Ovary (tissue), 9 donors: ENCODE measurements around the gene TYW1. TPM values are rescaled to one million over a fixed set of nuclear protein-coding genes. Genes with fewer than 3 reads are reported as not detected.
"Not testable (repeated sequence)": the region's sequence is repeated elsewhere in the genome, so short reads cannot be mapped to it uniquely, and the experiment has no call there.

Experiments used
- DNase-seq, 5 donors: peaks; one replicate each; pipeline ENCODE4 v3.0.0-alpha.2; 2019 to 2020
- H3K27ac ChIP-seq, 2 donors: fragments of 200-600 bp; one replicate each; pipeline versions ENCODE4 v1.5.1 to v1.8.0; 2019 to 2022
- H3K27me3 ChIP-seq: fragments of 200-600 bp; one replicate; pipeline ENCODE4 v1.8.0; 2022
- H3K36me3 ChIP-seq: fragments of 200-600 bp; sonication (generic); one replicate; pipeline ENCODE4 v1.5.1; 2019
- H3K4me1 ChIP-seq: one replicate; pipeline ENCODE4 v1.8.1; 2013; ENCODE audit warnings: mild to moderate bottlenecking, moderate library complexity; ENCODE audit not compliant: insufficient read depth
- H3K4me3 ChIP-seq: fragments of 200-600 bp; sonication (generic); one replicate; pipeline ENCODE4 v1.5.1; 2017
- H3K9me3 ChIP-seq, 2 donors: fragments of 200-600 bp in 1 of 2; sonication (generic) in 1 of 2; one replicate each; pipeline versions ENCODE4 v1.5.1 to v1.8.1; 2013 to 2019; ENCODE audit warnings: mild to moderate bottlenecking in 1 of 2, moderate library complexity in 1 of 2
- CTCF ChIP-seq, 3 donors: fragments of 450-650 bp in 2 of 3; fragments of 200-600 bp in 1 of 3; IDR thresholded peaks; one replicate each; pipeline versions ENCODE4 v1.5.1 to v1.8.0; 2016 to 2022; ENCODE audit warnings: antibody characterized with exemption in 3 of 3, mild to moderate bottlenecking in 1 of 3
- EP300 ChIP-seq: sonication (generic); formaldehyde crosslinking; IDR thresholded peaks from one replicate; pipeline ENCODE4 v1.6.1; 2017; ENCODE audit warnings: antibody characterized with exemption
- POLR2A ChIP-seq: fragments of 450-650 bp; IDR thresholded peaks from one replicate; pipeline ENCODE4 v1.6.1; 2017; ENCODE audit warnings: antibody characterized with exemption, mild to moderate bottlenecking, moderate library complexity
- WGBS, 3 donors: extraction: QIAGEN DNeasy Blood & Tissue Kit in 1 of 3; methylation state at CpG; one replicate each; pipeline versions ENCODE4 v1.1.5 to v1.1.7; 2013 to 2017; 5-methylcytosine and 5-hydroxymethylcytosine counted together
- intact Hi-C, 4 donors: fragments of 100-400 bp; cut with DNase I; formaldehyde crosslinking; loops; one replicate each; pipeline versions ENCODE4 v1.11.0 to v1.15.1; 2022 to 2023
- polyA plus RNA-seq, 2 donors: library from polyadenylated mRNA; stranded (reverse); fragments of 200-250 nt in 1 of 2; fragments of 350-450 nt in 1 of 2; fragmentation: Illumina TruSeq in 1 of 2; extraction: RNeasy Lipid Tissue Mini Kit (QIAGEN cat#74804) in 1 of 2; gene quantifications; one replicate each; pipeline ENCODE4 v1.2.3, GENCODE V29; 2013 to 2014
- total RNA-seq, 7 donors: library from RNA; depleted of rRNA in 2 of 7; stranded (reverse); fragments of >200 nt in 2 of 7; fragmentation: NEBNext Ultra II Directional in 3 of 7; extraction: Animal tissue kit (Norgen Biotek cat#: 25700) in 3 of 7; gene quantifications; one replicate each; pipeline versions ENCODE4 v1.1.0 to v1.2.4, GENCODE V29; 2016 to 2023
- donor health status: DM: no; HTN: no; CAD: no; lungs with moderate emphysema.
- donor health status: DM: no; HTN: no; CAD: no.
- donor health status: Bipolar disorder and iron deficiency.
- donor health status: DM: yes; HTN: yes; CAD: no.
- donor health status: DM: no; HTN: no; CAD: no.
- donor health status: DM: yes; HTN: yes; CAD: no.

Gene TYW1
- total and polyA plus RNA-seq, 9 donors = 17.3 to 45.6 (median 22.4) TPM

GRCh38 chr7:67082880-67083279 lies 86.2 kb downstream of the TYW1 start:
- H3K27ac ChIP-seq, intact Hi-C loops, H3K27me3 ChIP-seq, H3K9me3 ChIP-seq, H3K36me3 ChIP-seq, H3K4me1 ChIP-seq, H3K4me3 ChIP-seq, DNase-seq: not testable (repeated sequence)
- 94 to 99% (median 97%) methylated on average over 4 of the region's 4 CpGs for WGBS, 3 donors

GRCh38 chr7:67089261-67089660 lies 92.6 kb downstream of the TYW1 start:
- H3K27me3 ChIP-seq, H3K4me1 ChIP-seq, DNase-seq, H3K36me3 ChIP-seq, H3K4me3 ChIP-seq, H3K27ac ChIP-seq, intact Hi-C loops, H3K9me3 ChIP-seq: not testable (repeated sequence)
- WGBS, 3 donors = 91 to 93% (median 93%) methylated on average over 10 of the region's 10 CpGs

- H3K9me3 ChIP-seq, H3K27ac ChIP-seq, H3K27me3 ChIP-seq, intact Hi-C loops, H3K4me1 ChIP-seq, DNase-seq, H3K4me3 ChIP-seq, H3K36me3 ChIP-seq: not testable (repeated sequence)
- WGBS, 3 donors = 94 to 100% (median 95%) methylated on average over 1 to 2 of the region's 2 CpGs
Measured at GRCh38 chr7:67091053-67091452, 94.4 kb downstream of the TYW1 start.

GRCh38 chr7:67098031-67098430 lies 101.4 kb downstream of the TYW1 start:
- DNase-seq, intact Hi-C loops: not testable (repeated sequence)
- 32 to 87% (median 50%) methylated on average over 1 of the region's 1 CpG for WGBS, 3 donors

GRCh38 chr7:67099406-67099805 lies 102.8 kb downstream of the TYW1 start:
- WGBS, 3 donors = 93 to 97% (median 97%) methylated on average over 5 of the region's 5 CpGs
- DNase-seq, H3K36me3 ChIP-seq, H3K9me3 ChIP-seq, H3K4me1 ChIP-seq, H3K27me3 ChIP-seq, H3K4me3 ChIP-seq, H3K27ac ChIP-seq, intact Hi-C loops: not testable (repeated sequence)

More at GRCh38 chr7:67098031-67098430, 101.4 kb downstream of the TYW1 start:
- not testable (repeated sequence) for H3K36me3 ChIP-seq, H3K27ac ChIP-seq, H3K4me3 ChIP-seq, H3K4me1 ChIP-seq, H3K9me3 ChIP-seq, H3K27me3 ChIP-seq

- H3K36me3 ChIP-seq, H3K27me3 ChIP-seq: not testable (repeated sequence)
- WGBS, 3 donors = 93 to 96% (median 93%) methylated on average over 6 of the region's 6 CpGs
Measured at GRCh38 chr7:67100038-67100437, 103.4 kb downstream of the TYW1 start.

GRCh38 chr7:67100956-67101361 lies 104.3 kb downstream of the TYW1 start:
- no peaks in the 10 kb centered on the region for H3K27me3 ChIP-seq
- peak in 1 of 5 donors; percentile 10 for DNase-seq
- no peak for TF ChIP-seq EP300
- no peak for TF ChIP-seq POLR2A

More at GRCh38 chr7:67100038-67100437, 103.4 kb downstream of the TYW1 start:
- H3K9me3 ChIP-seq, H3K27ac ChIP-seq, DNase-seq, intact Hi-C loops, H3K4me3 ChIP-seq: not testable (repeated sequence)
- peaks cover 12% of the 10 kb centered on the region for H3K4me1 ChIP-seq

GRCh38 chr7:67104937-67105336 lies 108.3 kb downstream of the TYW1 start:
- intact Hi-C loops = not testable (repeated sequence)

More at GRCh38 chr7:67100956-67101361, 104.3 kb downstream of the TYW1 start:
- Histone ChIP-seq H3K4me1 (peaks cover 13% of the 10 kb centered on the region), H3K4me3 (no peak overlapping the region), H3K9me3 (no peaks in the 10 kb centered on the region), H3K36me3 (no peaks in the 10 kb centered on the region), H3K27ac (no peak overlapping the region)
- intact Hi-C loops = no loop called here
- WGBS, 3 donors = 21 to 39% (median 21%) methylated on average over 4 of the region's 4 CpGs

GRCh38 chr7:67105377-67105776 lies 108.7 kb downstream of the TYW1 start:
- Histone ChIP-seq H3K4me1 (peaks cover 13% of the 10 kb centered on the region), H3K27me3 (no peaks in the 10 kb centered on the region), H3K9me3 (no peaks in the 10 kb centered on the region), H3K27ac (peak overlapping the region in 1 of 2 donors; percentile 41), H3K36me3 (no peaks in the 10 kb centered on the region), H3K4me3 (no peak overlapping the region)
- DNase-seq = no peak
- TF ChIP-seq CTCF (IDR thresholded peaks at IDR 0.05) = no peak
- TF ChIP-seq POLR2A = no peak
- TF ChIP-seq EP300 = no peak
- 4 to 11% (median 9%) methylated on average over 4 of the region's 4 CpGs for WGBS, 3 donors
- intact Hi-C loops = no loop called here

More at GRCh38 chr7:67104937-67105336, 108.3 kb downstream of the TYW1 start:
- H3K9me3 ChIP-seq, H3K27me3 ChIP-seq, H3K36me3 ChIP-seq, DNase-seq, H3K4me3 ChIP-seq: not testable (repeated sequence)
- Histone ChIP-seq H3K4me1 (peaks cover 13% of the 10 kb centered on the region), H3K27ac (peak overlapping the region in 1 of 2 donors; percentile 33)
- WGBS, 3 donors = 44 to 46% (median 45%) methylated on average over 4 of the region's 4 CpGs

- DNase-seq, H3K27me3 ChIP-seq, H3K9me3 ChIP-seq, intact Hi-C loops, H3K36me3 ChIP-seq, H3K4me3 ChIP-seq, H3K27ac ChIP-seq: not testable (repeated sequence)
- H3K4me1 ChIP-seq = peaks cover 12% of the 10 kb centered on the region
- 70 to 76% (median 74%) methylated on average over 4 of the region's 4 CpGs for WGBS, 3 donors
Measured at GRCh38 chr7:67106255-67106654, 109.6 kb downstream of the TYW1 start.

- H3K4me1 ChIP-seq, H3K36me3 ChIP-seq, DNase-seq, intact Hi-C loops, H3K27ac ChIP-seq, H3K27me3 ChIP-seq, H3K4me3 ChIP-seq, H3K9me3 ChIP-seq: not testable (repeated sequence)
- 97 to 100% (median 98%) methylated on average over 2 of the region's 2 CpGs for whole genome bisulfite sequencing, 3 donors
Measured at GRCh38 chr7:67111342-67111741, 114.7 kb downstream of the TYW1 start.
